GM10266 (cell line): ENCODE data around the gene DICER1.

Experiments
- DNase-seq: peaks from one replicate; pipeline ENCODE4 v3.0.0; 2012; ENCODE audit errors: extremely low spot score
- CTCF ChIP-seq: IDR thresholded peaks from 2 replicates; pipeline ENCODE4 v1.5.1; 2012; ENCODE audit warnings: mild to moderate bottlenecking, low read depth; ENCODE audit not compliant: control insufficient read depth, insufficient read depth; ENCODE audit errors: missing control alignments

The DICER1 gene

DNA sequence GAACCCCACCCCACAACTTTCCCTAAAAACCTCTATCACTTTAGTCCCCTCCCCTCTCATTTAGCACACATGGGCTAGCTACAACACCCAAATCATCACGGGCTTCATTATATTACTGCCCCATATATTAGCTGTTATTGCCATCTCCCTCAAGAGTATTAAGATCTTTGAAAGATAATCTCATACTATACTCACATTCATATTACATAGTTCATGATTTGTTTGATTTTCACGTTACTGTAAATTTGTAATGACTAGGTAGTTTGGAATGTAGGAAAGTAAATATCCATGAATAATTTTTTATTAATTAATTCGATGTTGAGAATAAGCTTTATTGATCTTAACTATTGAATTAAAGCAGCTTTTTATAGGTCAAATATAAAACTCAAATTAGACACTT, 7.9 kb downstream of the DICER1 start:
- no peak for DNase-seq
- no peak for TF ChIP-seq CTCF

GRCh38 chr14:95147597-95147996, 9.7 kb downstream of the DICER1 start:
- TF ChIP-seq CTCF = no peak

GRCh38 chr14:95146079-95146771, 11.1 kb downstream of the DICER1 start:
- no peak for DNase-seq
- TF ChIP-seq CTCF = no peak

More at GRCh38 chr14:95147597-95147996, 9.7 kb downstream of the DICER1 start:
- no peak for DNase-seq

- TF ChIP-seq CTCF = no peak
- DNase-seq = no peak
Measured at GRCh38 chr14:95144849-95145248, 12.5 kb downstream of the DICER1 start.

DNA sequence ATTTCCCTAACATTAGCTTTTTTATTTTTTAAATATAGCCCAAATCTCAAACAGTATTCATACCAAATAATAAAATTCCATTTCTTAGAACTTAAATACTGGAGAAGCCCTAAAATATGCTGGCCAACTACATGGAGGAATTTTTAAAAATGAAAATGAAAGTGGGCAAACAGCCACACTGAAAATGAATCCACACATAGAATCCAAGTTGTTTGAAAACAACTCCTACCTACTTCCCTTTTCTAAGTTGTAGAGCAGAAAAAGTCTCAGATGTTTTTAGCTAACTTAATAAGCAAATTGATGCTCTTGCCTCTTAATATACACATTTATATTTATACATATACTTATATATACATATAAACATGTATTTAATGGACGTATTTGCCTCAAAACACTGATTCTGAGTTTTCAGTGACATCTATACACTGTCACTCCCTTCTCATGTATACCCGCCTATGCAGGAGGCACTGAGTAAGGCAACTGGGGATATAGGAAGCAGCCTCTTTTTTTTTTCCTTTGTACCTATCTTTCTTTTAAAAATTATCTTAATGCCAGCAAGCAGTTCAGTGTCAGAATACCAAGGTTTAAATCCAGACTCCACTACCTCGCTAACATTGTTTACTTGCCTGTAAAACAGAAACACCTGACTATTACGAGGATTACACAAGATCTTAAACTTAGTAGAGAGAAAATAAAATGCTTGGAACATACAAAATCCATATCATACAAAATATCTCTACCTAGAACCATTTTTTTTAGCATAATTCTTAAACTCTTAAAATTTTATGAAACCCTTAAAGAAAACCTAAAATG, 13.3 kb downstream of the DICER1 start:
- DNase-seq = no peak

GRCh38 chr14:95142208-95142607, 15.1 kb downstream of the DICER1 start:
- no peak for TF ChIP-seq CTCF
- no peak for DNase-seq

More for the DNA sequence above, 13.3 kb downstream of the DICER1 start:
- no peak for TF ChIP-seq CTCF

- no peak for TF ChIP-seq CTCF
- DNase-seq = no peak
Measured at GRCh38 chr14:95141684-95142083, 15.6 kb downstream of the DICER1 start.
